Measurements from ENCODE around the gene ATG7.

Gene ATG7

DNA sequence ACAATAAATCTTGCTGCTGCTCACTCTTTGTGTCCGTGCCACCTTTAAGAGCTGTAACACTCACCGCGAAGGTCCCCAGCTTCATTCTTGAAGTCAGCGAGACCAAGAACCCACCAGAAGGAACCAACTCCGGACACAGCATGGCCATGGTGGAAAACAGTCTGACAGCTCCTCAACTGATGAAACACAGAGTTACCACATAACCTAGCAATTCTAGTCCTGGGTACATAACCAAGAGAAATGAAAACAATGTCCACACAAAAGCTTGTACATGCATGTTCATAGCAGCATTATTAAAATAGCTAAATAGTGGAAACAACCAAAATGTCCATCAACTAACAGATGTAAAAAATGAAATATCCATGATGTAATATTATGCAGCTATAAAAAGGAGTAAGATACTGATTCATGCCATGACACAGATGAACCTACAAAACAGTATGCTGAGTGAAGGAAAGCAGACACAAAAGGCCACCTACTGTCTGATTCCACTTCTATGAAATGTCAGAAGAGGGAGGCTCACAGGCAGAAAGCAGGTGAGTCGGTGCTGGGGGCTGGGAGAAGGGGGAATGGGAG is 334.8 kb downstream of the ATG7 start:
- peaks cover 88% of the 10 kb centered on the region for H3K79me2 ChIP-seq (ENCODE audit: insufficient read depth, low read length)
- H3K9me2 ChIP-seq (replicated peaks; ENCODE audit: insufficient read depth, low read length) = no peaks in the 10 kb centered on the region
- no peak overlapping the region for H3K4me3 ChIP-seq (ENCODE audit: insufficient read depth, low read length, poor library complexity, severe bottlenecking)
- no peak for TF ChIP-seq EZH2phosphoT487 (conservative IDR thresholded peaks at IDR 0.05; ENCODE audit: low read length)
- TF ChIP-seq, protein P1, sequence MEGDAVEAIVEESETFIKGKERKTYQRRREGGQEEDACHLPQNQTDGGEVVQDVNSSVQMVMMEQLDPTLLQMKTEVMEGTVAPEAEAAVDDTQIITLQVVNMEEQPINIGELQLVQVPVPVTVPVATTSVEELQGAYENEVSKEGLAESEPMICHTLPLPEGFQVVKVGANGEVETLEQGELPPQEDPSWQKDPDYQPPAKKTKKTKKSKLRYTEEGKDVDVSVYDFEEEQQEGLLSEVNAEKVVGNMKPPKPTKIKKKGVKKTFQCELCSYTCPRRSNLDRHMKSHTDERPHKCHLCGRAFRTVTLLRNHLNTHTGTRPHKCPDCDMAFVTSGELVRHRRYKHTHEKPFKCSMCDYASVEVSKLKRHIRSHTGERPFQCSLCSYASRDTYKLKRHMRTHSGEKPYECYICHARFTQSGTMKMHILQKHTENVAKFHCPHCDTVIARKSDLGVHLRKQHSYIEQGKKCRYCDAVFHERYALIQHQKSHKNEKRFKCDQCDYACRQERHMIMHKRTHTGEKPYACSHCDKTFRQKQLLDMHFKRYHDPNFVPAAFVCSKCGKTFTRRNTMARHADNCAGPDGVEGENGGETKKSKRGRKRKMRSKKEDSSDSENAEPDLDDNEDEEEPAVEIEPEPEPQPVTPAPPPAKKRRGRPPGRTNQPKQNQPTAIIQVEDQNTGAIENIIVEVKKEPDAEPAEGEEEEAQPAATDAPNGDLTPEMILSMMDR (IDR thresholded peaks at IDR 0.05; ENCODE audit: insufficient read depth, low read length, poor library complexity, severe bottlenecking) = no peak
- H3K27ac ChIP-seq (ENCODE audit: low read depth, low read length) = peak overlapping the region; percentile 74
- H3F3A ChIP-seq (ENCODE audit: insufficient read depth) = peaks cover 43% of the 10 kb centered on the region
- 0 out of 2 replicates have a peak overlapping the region, but pooled peaks have one; percentile 35 for H3K9ac ChIP-seq (ENCODE audit: low read length)
- H4K20me1 ChIP-seq (ENCODE audit: low read depth, low read length) = no peaks in the 10 kb centered on the region
- H3K4me2 ChIP-seq (ENCODE audit: low read depth, low read length, poor library complexity, severe bottlenecking) = peak overlapping the region; percentile 53
- H2AFZ ChIP-seq (ENCODE audit: low read depth, low read length, severe bottlenecking) = no peak overlapping the region
- H3K27me3 ChIP-seq (ENCODE audit: low read length) = no peaks in the 10 kb centered on the region
- no peaks in the 10 kb centered on the region for H3K36me3 ChIP-seq (ENCODE audit: low read length)
- no peaks in the 10 kb centered on the region for H3K9me3 ChIP-seq (ENCODE audit: insufficient read depth, low read length)

Measured in SU-DHL-6 (cell line).